ENCODE results near the gene RTP1.

GRCh38 chr3:187150599-187150998 is 46.7 kb upstream of the RTP1 start:
- TF ChIP-seq CTCF (conservative IDR thresholded peaks at IDR 0.05) (peak; percentile 28), ZFX (IDR thresholded peaks at IDR 0.05) (no peak)
